K562 (cell line): ENCODE measurements around the gene GAA.

Experiments
- CTCF ChIP-seq, 3 experiments: IDR thresholded peaks in 2 of 3; conservative IDR thresholded peaks in 1 of 3; 2 replicates each; pipeline ENCODE4 v1.5.1; 2011 to 2012; ENCODE audit warnings: low read length in 3 of 3, mild to moderate bottlenecking in 3 of 3, control low read depth in 2 of 3, improper control_type of control experiment in 1 of 3, inconsistent platforms in 1 of 3, low read depth in 1 of 3, mixed read lengths in 1 of 3, moderate library complexity in 1 of 3; ENCODE audit not compliant: insufficient read depth in 2 of 3
- E2F1 ChIP-seq: sonication (generic); formaldehyde crosslinking; IDR thresholded peaks from 2 replicates; pipeline ENCODE4 v1.8.1; 2023; ENCODE audit warnings: mild to moderate bottlenecking, missing genetic modification reagents, moderate library complexity
- FOXJ3 ChIP-seq: sonication (generic); formaldehyde crosslinking; IDR thresholded peaks from 2 replicates; pipeline ENCODE4 v1.4.0; 2020; ENCODE audit warnings: mild to moderate bottlenecking, missing genetic modification reagents
- KDM4B ChIP-seq, 2 experiments: fragments of 450-650 bp in 1 of 2; sonication (generic) in 1 of 2; IDR thresholded peaks; 2 replicates each; pipeline ENCODE4 v1.6.1; 2016 to 2017; ENCODE audit warnings: borderline replicate concordance in 2 of 2, antibody characterized with exemption in 1 of 2, low read depth in 1 of 2, mild to moderate bottlenecking in 1 of 2
- MTA2 ChIP-seq: fragments of 450-650 bp; IDR thresholded peaks from 2 replicates; pipeline ENCODE4 v1.6.1; 2016; ENCODE audit warnings: low read depth
- YBX1 ChIP-seq: fragments of 450-650 bp; IDR thresholded peaks from 2 replicates; pipeline ENCODE4 v1.7.1; 2016; ENCODE audit warnings: mild to moderate bottlenecking
- ZBTB7A ChIP-seq: IDR thresholded peaks from 2 replicates; pipeline ENCODE4 v1.6.1; 2011; ENCODE audit warnings: low read depth, mild to moderate bottlenecking, low read length, moderate library complexity, borderline replicate concordance; ENCODE audit not compliant: control insufficient read depth
- ZFX ChIP-seq: sonication (generic); formaldehyde crosslinking; IDR thresholded peaks from 2 replicates; pipeline ENCODE4 v1.8.0; 2022; ENCODE audit warnings: mild to moderate bottlenecking, missing genetic modification reagents, moderate library complexity
- TF ChIP-seq, protein P1 (sequence below): fragments of 450-650 bp; IDR thresholded peaks from 2 replicates; pipeline ENCODE4 v1.6.1; 2016; ENCODE audit warnings: antibody characterized with exemption

DNA sequence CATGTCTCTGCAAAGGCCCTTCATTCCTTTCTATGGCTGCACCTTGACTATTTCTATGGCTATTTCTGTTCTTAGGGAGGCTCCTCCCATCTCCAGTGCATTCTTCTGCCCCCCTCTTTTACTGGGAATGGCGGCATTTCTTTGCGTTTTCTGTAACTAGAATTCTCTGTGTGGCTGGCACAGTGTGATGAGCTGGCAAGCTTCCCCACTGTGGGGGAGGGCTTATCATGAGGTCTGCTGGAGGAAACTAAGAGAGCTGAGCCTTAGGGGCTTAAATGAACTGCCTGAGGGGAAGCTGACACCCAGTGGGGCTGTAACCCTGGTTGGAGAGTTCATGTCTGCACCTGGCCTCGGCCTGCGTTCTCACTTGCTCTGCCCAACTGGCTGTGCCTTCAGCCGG lies 67.0 kb downstream of the GAA start:
- no peak for TF ChIP-seq YBX1
- no peak for TF ChIP-seq CTCF (IDR thresholded peaks at IDR 0.05 in 2 of 3, conservative IDR thresholded peaks at IDR 0.05 in 1 of 3; ENCODE audit: insufficient read depth in 2 of 3, low read depth in 1 of 3, low read length in 3 of 3)
- TF ChIP-seq, protein P1, sequence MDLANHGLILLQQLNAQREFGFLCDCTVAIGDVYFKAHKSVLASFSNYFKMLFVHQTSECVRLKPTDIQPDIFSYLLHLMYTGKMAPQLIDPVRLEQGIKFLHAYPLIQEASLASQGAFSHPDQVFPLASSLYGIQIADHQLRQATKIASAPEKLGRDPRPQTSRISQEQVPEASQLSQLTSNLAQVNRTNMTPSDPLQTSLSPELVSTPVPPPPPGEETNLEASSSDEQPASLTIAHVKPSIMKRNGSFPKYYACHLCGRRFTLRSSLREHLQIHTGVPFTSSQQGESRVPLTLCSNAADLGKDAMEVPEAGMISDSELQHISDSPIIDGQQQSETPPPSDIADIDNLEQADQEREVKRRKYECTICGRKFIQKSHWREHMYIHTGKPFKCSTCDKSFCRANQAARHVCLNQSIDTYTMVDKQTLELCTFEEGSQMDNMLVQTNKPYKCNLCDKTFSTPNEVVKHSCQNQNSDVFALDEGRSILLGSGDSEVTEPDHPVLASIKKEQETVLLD: no peak
- no peak for TF ChIP-seq MTA2
- TF ChIP-seq ZFX (CRISPR knock-in tag): no peak
- TF ChIP-seq ZBTB7A: no peak
- TF ChIP-seq E2F1 (CRISPR knock-in tag): no peak
- no peak for TF ChIP-seq KDM4B (IDR thresholded peaks at IDR 0.05; ENCODE audit: borderline replicate concordance in 2 of 2, low read depth in 1 of 2)
- TF ChIP-seq FOXJ3 (CRISPR knock-in tag): no peak
